GM23338 (cell line): ENCODE data around the gene TLCD5. TPM values are rescaled to one million over a fixed set of nuclear protein-coding genes. Genes with fewer than 3 reads are reported as not detected.

Experiments used
- ATAC-seq: fragments of 200-7000 bp; cut with Tn5 transposase; 3 replicates; pipeline ENCODE4 v1.9.1; 2020
- DNase-seq: peaks from one replicate; pipeline ENCODE4 v3.0.0-alpha.2; 2015; ENCODE audit warnings: low spot score
- H2AFZ ChIP-seq: fragments of 200-600 bp; sonication (generic); 2 replicates; pipeline ENCODE4 v1.8.0; 2016; ENCODE audit warnings: antibody characterized with exemption, mild to moderate bottlenecking, moderate library complexity
- H3F3A ChIP-seq: fragments of 200-600 bp; sonication (generic); replicated peaks from 2 replicates; pipeline ENCODE4 v1.8.0; 2017; ENCODE audit warnings: antibody characterized with exemption, mixed run types, low read depth
- H3K27ac ChIP-seq: fragments of 200-600 bp; sonication (generic); 2 replicates; pipeline ENCODE4 v1.6.1; 2016; ENCODE audit warnings: low read depth
- H3K27me3 ChIP-seq: fragments of 200-600 bp; sonication (generic); 2 replicates; pipeline ENCODE4 v1.8.0; 2016; ENCODE audit warnings: mild to moderate bottlenecking, mixed run types, moderate library complexity; ENCODE audit not compliant: insufficient read depth
- H3K36me3 ChIP-seq: fragments of 200-600 bp; sonication (generic); 2 replicates; pipeline ENCODE4 v1.8.0; 2016; ENCODE audit warnings: mild to moderate bottlenecking; ENCODE audit not compliant: insufficient read depth
- H3K4me1 ChIP-seq: fragments of 200-600 bp; sonication (generic); 2 replicates; pipeline ENCODE4 v1.8.0; 2016; ENCODE audit warnings: mild to moderate bottlenecking, moderate library complexity; ENCODE audit not compliant: insufficient read depth
- H3K4me2 ChIP-seq: fragments of 200-600 bp; sonication (generic); 2 replicates; pipeline ENCODE4 v1.7.1; 2017; ENCODE audit warnings: mixed run types
- H3K4me3 ChIP-seq: fragments of 200-600 bp; sonication (generic); 2 replicates; pipeline ENCODE4 v1.6.1; 2016; ENCODE audit warnings: mixed run types
- H3K79me2 ChIP-seq: fragments of 200-600 bp; sonication (generic); replicated peaks from 2 replicates; pipeline ENCODE4 v1.8.0; 2017; ENCODE audit warnings: mild to moderate bottlenecking; ENCODE audit not compliant: insufficient read depth
- H3K9me2 ChIP-seq: fragments of 200-600 bp; sonication (generic); 2 replicates; pipeline ENCODE4 v1.8.0; 2017; ENCODE audit not compliant: insufficient read depth
- H4K20me1 ChIP-seq: fragments of 200-600 bp; sonication (generic); replicated peaks from 2 replicates; pipeline ENCODE4 v1.8.0; 2017; ENCODE audit warnings: mild to moderate bottlenecking; ENCODE audit not compliant: insufficient read depth
- H3K27ac Mint-ChIP-seq: 2 replicates; pipeline ENCODE4 v1.8.0; 2020; ENCODE audit warnings: inconsistent platforms, mild to moderate bottlenecking, moderate library complexity, mixed read lengths
- H3K27me3 Mint-ChIP-seq: 3 replicates; pipeline ENCODE4 v1.8.0; 2022; ENCODE audit warnings: low read depth, mild to moderate bottlenecking, moderate library complexity, mixed read lengths, inconsistent platforms; ENCODE audit not compliant: insufficient read depth, poor library complexity
- H3K36me3 Mint-ChIP-seq: 3 replicates; pipeline ENCODE4 v1.8.0; 2021; ENCODE audit warnings: low read depth, mild to moderate bottlenecking, inconsistent platforms, moderate library complexity, mixed read lengths
- H3K4me1 Mint-ChIP-seq: 3 replicates; pipeline ENCODE4 v1.8.0; 2020; ENCODE audit warnings: mild to moderate bottlenecking, inconsistent platforms, mixed read lengths
- H3K4me3 Mint-ChIP-seq: 3 replicates; pipeline ENCODE4 v1.8.0; 2021; ENCODE audit warnings: moderate library complexity, mild to moderate bottlenecking, inconsistent platforms, mixed read lengths
- H3K9me3 Mint-ChIP-seq: 3 replicates; pipeline ENCODE4 v1.8.0; 2020; ENCODE audit warnings: moderate library complexity, mild to moderate bottlenecking, inconsistent platforms, mixed read lengths
- CREB1 ChIP-seq: fragments of 250-450 bp; sonication (Bioruptor Pico); IDR thresholded peaks from 2 replicates; pipeline ENCODE4 v1.5.0; 2020; ENCODE audit warnings: low read depth, mild to moderate bottlenecking, moderate library complexity
- ETS1 ChIP-seq: IDR thresholded peaks from 2 replicates; pipeline ENCODE4 v1.6.1; 2016; ENCODE audit warnings: antibody characterized with exemption
- EZH2 ChIP-seq: fragments of 200-600 bp; sonication (generic); IDR thresholded peaks from one replicate; pipeline ENCODE4 v1.8.0; 2017; ENCODE audit warnings: antibody characterized with exemption, mild to moderate bottlenecking, low read depth; ENCODE audit not compliant: unreplicated experiment
- EZH2phosphoT487 ChIP-seq: fragments of 200-600 bp; sonication (generic); IDR thresholded peaks from one replicate; pipeline ENCODE4 v1.8.1; 2018; ENCODE audit warnings: antibody characterized with exemption; ENCODE audit not compliant: unreplicated experiment
- JUNB ChIP-seq: IDR thresholded peaks from one replicate; pipeline ENCODE4 v1.6.1; 2016; ENCODE audit warnings: antibody characterized with exemption; ENCODE audit not compliant: unreplicated experiment
- NANOG ChIP-seq: IDR thresholded peaks from 2 replicates; pipeline ENCODE4 v1.6.1; 2016; ENCODE audit warnings: antibody characterized with exemption, borderline replicate concordance
- POLR2AphosphoS5 ChIP-seq: IDR thresholded peaks from 2 replicates; pipeline ENCODE4 v1.6.1; 2016; ENCODE audit warnings: antibody characterized with exemption, low read depth
- REST ChIP-seq: IDR thresholded peaks from one replicate; pipeline ENCODE4 v1.6.1; 2018; ENCODE audit warnings: antibody characterized with exemption; ENCODE audit not compliant: unreplicated experiment
- STAT1 ChIP-seq: IDR thresholded peaks from one replicate; pipeline ENCODE4 v1.6.1; 2016; ENCODE audit warnings: antibody characterized with exemption; ENCODE audit not compliant: unreplicated experiment
- ZNF114 ChIP-seq: fragments of 250-450 bp; sonication (Bioruptor Pico); IDR thresholded peaks from 2 replicates; pipeline ENCODE4 v1.5.0; 2020; ENCODE audit warnings: mild to moderate bottlenecking, moderate library complexity
- ZNF331 ChIP-seq: fragments of 250-450 bp; sonication (Bioruptor Pico); IDR thresholded peaks from 2 replicates; pipeline ENCODE4 v1.5.0; 2020; ENCODE audit warnings: low read depth, mild to moderate bottlenecking, moderate library complexity
- ZNF462 ChIP-seq: fragments of 250-450 bp; sonication (Bioruptor Pico); IDR thresholded peaks from 2 replicates; pipeline ENCODE4 v1.5.0; 2020; ENCODE audit warnings: mild to moderate bottlenecking, moderate library complexity
- polyA plus RNA-seq: library from polyadenylated mRNA; unstranded; fragments of >200 nt; fragmentation: Nextera tagmentation; extraction: Ambion mirVana; gene quantifications from 2 replicates; pipeline ENCODE4 v1.2.1, GENCODE V29; 2016
- total RNA-seq: library from RNA; depleted of rRNA; stranded (reverse); fragments of >200 nt; shearing (Covaris generic); gene quantifications from 2 replicates; pipeline ENCODE4 v1.2.3, GENCODE V29; 2014

The TLCD5 gene
- total and polyA plus RNA-seq, 2 experiments from 2014 or later, result 5.2 to 10.0 TPM

- no peak overlapping the region for H3K27ac ChIP-seq
- TF ChIP-seq STAT1 (no peak), EZH2phosphoT487 (no peak), EZH2 (no peak), ZNF462 (no peak), CREB1 (no peak), ZNF331 (CRISPR knock-in tag) (no peak), NANOG (no peak)
- no peaks in the 10 kb centered on the region for H3K27me3 ChIP-seq
- DNase-seq, result no peak
- H3K36me3 ChIP-seq, result no peaks in the 10 kb centered on the region
- H3K4me3 Mint-ChIP-seq, result no peak overlapping the region
- H4K20me1 ChIP-seq, result no peaks in the 10 kb centered on the region
- no peak overlapping the region for H2AFZ ChIP-seq
- no peaks in the 10 kb centered on the region for H3K79me2 ChIP-seq
- H3K4me1 ChIP-seq, result peaks cover 16% of the 10 kb centered on the region
- no peak overlapping the region for H3K4me3 ChIP-seq
- no peak for ATAC-seq
- no peaks in the 10 kb centered on the region for H3K9me2 ChIP-seq
- H3K36me3 Mint-ChIP-seq, result no peaks in the 10 kb centered on the region
- no peaks in the 10 kb centered on the region for H3F3A ChIP-seq
- no peak overlapping the region for H3K4me2 ChIP-seq
- H3K27me3 Mint-ChIP-seq, result peaks cover 10% of the 10 kb centered on the region
- no peak overlapping the region for H3K27ac Mint-ChIP-seq
- H3K4me1 Mint-ChIP-seq, result peaks cover 22% of the 10 kb centered on the region
- no peaks in the 10 kb centered on the region for H3K9me3 Mint-ChIP-seq
Measured at GRCh38 chr11:120304526-120304925, 20.6 kb upstream of the TLCD5 start.

GRCh38 chr11:120305286-120305685 is 19.8 kb upstream of the TLCD5 start:
- peaks cover 7% of the 10 kb centered on the region for H3K27me3 Mint-ChIP-seq
- H3K4me3 ChIP-seq, result no peak overlapping the region
- H3K27ac ChIP-seq, result no peak overlapping the region
- ATAC-seq (no peak), DNase-seq (no peak)
- H3K36me3 ChIP-seq, result no peaks in the 10 kb centered on the region
- H3K27me3 ChIP-seq, result no peaks in the 10 kb centered on the region
- no peak for TF ChIP-seq JUNB
- TF ChIP-seq ZNF114, result no peak
- no peak for TF ChIP-seq ETS1
- no peak for TF ChIP-seq ZNF331 (CRISPR knock-in tag)
- no peak for TF ChIP-seq NANOG
- no peak for TF ChIP-seq CREB1
- TF ChIP-seq REST, result no peak
- no peak for TF ChIP-seq EZH2
- no peak for TF ChIP-seq POLR2AphosphoS5
- H3K4me3 Mint-ChIP-seq, result no peak overlapping the region
- H3K9me3 Mint-ChIP-seq, result no peaks in the 10 kb centered on the region
- peaks cover 16% of the 10 kb centered on the region for H3K4me1 ChIP-seq
- H3K4me2 ChIP-seq, result no peak overlapping the region
- H3F3A ChIP-seq, result no peaks in the 10 kb centered on the region
- no peak overlapping the region for H3K27ac Mint-ChIP-seq
- peaks cover 19% of the 10 kb centered on the region for H3K4me1 Mint-ChIP-seq
- H4K20me1 ChIP-seq, result no peaks in the 10 kb centered on the region
- no peaks in the 10 kb centered on the region for H3K36me3 Mint-ChIP-seq
- H3K9me2 ChIP-seq, result peaks cover 5% of the 10 kb centered on the region; the same call in 1 of the 2 replicates
- H2AFZ ChIP-seq, result no peak overlapping the region
- no peaks in the 10 kb centered on the region for H3K79me2 ChIP-seq
